ENCODE results near the gene USP8.

GRCh38 chr15:50463423-50464358 is 39.5 kb downstream of the USP8 start:
- TF ChIP-seq PATZ1 (CRISPR knock-in tag; IDR thresholded peaks at IDR 0.05; ENCODE audit: borderline replicate concordance), result no peak
- no peak for TF ChIP-seq CREB5 (CRISPR knock-in tag; IDR thresholded peaks at IDR 0.05; ENCODE audit: low read depth)
- no peak for TF ChIP-seq PPARA (CRISPR knock-in tag; IDR thresholded peaks at IDR 0.05; ENCODE audit: borderline replicate concordance)
- no peak for TF ChIP-seq CSRNP3 (CRISPR knock-in tag; IDR thresholded peaks at IDR 0.05)
- no peak for TF ChIP-seq CSDC2 (CRISPR knock-in tag; IDR thresholded peaks at IDR 0.05)
- no peak for TF ChIP-seq BACH2 (CRISPR knock-in tag; IDR thresholded peaks at IDR 0.05; ENCODE audit: borderline replicate concordance)
- no peak for TF ChIP-seq RARB (CRISPR knock-in tag; IDR thresholded peaks at IDR 0.05)
- no peak for TF ChIP-seq ZFP30 (CRISPR knock-in tag; IDR thresholded peaks at IDR 0.05)
- TF ChIP-seq ZNF70 (CRISPR knock-in tag; IDR thresholded peaks at IDR 0.05), result no peak
- no peak for TF ChIP-seq GLIS3 (CRISPR knock-in tag; IDR thresholded peaks at IDR 0.05)
- no peak for TF ChIP-seq ZFP3 (CRISPR knock-in tag; IDR thresholded peaks at IDR 0.05)
- TF ChIP-seq POU6F1 (CRISPR knock-in tag; IDR thresholded peaks at IDR 0.05; ENCODE audit: borderline replicate concordance, low read depth), result no peak
- no peak for TF ChIP-seq ISL1 (CRISPR knock-in tag; IDR thresholded peaks at IDR 0.05)
- no peak for TF ChIP-seq OSR1 (CRISPR knock-in tag; IDR thresholded peaks at IDR 0.05)

Data from SK-N-SH treated with all-trans-retinoic acid at 6 μM for 48 hours (cell line).